Myocyte (in vitro differentiated cells): ENCODE measurements around the gene AQP1. TPM values are rescaled to one million over a fixed set of nuclear protein-coding genes. Genes with fewer than 3 reads are reported as not detected.

ENCODE experiments used
- DNase-seq: peaks from one replicate; pipeline ENCODE4 v3.0.0-alpha.2; 2012; ENCODE audit warnings: low read depth
- total RNA-seq: library from RNA; depleted of rRNA; stranded (reverse); fragments of >200 nt; gene quantifications from 2 replicates; pipeline ENCODE4 v1.2.3, GENCODE V29; 2014

AQP1 gene
- total RNA-seq, 1 donor from 2014 or later: 2.1 TPM

DNA sequence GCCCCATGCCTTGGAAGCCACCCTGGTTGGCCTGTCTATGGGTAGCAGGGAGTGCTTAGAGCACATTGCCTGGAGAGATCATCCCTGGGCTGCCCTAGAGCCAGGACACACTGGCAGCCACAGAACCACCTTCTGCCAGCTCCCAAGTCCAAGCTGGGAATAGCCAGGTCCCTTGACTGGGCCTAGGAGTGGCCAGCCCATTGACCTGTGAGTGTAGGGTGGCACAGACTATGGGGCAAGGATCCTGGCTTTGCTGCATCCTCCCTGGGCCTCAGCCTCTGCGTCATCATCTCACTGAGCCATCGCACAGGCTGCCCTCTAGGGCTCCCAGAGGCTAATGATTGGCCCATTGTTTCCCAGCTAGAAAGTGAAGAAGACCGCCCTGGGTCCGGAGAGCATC is 7.0 kb downstream of the AQP1 start:
- no peak for DNase-seq

DNA sequence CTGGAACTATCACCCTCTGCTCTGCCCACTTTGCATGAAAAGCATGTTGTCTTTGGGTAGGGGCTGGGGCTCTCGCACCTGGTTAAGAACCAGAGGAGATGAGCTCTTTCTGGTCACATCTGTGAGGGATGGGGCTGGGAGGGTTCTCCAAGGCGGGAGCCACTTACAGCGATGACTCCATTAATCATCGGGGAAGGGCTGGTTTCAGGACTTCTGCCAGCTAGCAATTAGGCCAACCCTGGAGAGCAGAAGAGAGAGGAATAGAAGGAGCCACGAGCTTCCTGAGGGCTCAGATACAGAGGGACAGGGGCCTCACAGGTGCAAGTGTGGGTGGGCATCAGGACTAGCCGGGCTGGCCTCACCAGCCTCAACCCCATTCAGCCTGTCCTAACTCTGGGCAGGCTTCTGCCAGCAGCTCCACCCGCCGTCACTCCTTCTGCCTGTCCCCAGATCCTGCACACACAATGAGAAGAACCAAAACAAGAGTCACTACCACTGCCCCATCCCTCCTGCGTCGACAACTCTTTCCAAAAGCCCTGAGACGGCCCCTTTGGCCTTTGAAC is 8.4 kb downstream of the AQP1 start:
- DNase-seq: peak; percentile 69

DNA sequence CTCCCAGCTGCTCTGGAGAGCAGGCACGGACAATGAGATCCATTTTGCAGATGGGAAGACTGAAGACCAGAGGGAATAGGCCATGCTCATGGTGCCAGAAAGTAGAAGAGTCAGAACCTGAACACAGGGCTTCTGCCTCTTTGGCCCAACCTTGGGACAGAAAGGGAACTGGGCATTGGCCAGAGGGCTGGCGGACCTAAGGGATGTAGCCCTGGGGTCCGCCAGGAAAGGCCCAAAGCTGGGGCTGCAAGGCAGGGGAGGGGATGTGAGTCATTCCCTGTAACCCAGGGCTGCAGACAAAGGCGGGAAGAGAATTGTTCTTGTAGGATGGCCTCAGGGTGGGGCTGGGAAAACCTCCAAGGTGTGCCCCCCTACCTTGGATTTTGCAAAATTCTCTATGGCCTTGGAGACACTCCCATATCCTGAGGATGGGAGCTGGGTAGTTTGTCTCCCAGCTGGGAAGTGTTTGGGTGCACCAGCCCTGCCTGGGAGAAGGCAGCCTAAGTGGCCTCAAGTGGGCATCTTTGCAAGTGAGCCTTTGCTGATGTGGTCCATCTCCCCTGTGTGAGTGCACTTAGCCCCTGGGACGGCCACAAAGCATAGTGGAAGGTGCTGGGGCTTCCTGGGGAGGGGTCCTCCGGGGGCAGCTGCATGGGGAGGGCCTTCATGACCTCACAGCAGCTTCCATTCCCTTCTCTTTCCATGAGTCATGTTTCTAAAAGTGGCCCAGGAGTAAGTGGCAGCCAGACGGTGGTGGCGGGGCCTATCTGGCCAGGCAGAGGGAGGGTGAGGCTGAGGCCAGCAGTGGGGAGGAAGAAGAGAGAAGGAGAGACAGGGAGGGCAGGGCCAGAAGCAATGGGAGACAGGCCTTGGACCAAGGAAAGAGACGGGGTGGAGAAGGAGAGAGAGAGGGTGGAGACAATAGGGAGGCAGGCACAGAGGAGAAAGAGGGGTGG is 9.2 kb downstream of the AQP1 start:
- peak; percentile 86 for DNase-seq

DNA sequence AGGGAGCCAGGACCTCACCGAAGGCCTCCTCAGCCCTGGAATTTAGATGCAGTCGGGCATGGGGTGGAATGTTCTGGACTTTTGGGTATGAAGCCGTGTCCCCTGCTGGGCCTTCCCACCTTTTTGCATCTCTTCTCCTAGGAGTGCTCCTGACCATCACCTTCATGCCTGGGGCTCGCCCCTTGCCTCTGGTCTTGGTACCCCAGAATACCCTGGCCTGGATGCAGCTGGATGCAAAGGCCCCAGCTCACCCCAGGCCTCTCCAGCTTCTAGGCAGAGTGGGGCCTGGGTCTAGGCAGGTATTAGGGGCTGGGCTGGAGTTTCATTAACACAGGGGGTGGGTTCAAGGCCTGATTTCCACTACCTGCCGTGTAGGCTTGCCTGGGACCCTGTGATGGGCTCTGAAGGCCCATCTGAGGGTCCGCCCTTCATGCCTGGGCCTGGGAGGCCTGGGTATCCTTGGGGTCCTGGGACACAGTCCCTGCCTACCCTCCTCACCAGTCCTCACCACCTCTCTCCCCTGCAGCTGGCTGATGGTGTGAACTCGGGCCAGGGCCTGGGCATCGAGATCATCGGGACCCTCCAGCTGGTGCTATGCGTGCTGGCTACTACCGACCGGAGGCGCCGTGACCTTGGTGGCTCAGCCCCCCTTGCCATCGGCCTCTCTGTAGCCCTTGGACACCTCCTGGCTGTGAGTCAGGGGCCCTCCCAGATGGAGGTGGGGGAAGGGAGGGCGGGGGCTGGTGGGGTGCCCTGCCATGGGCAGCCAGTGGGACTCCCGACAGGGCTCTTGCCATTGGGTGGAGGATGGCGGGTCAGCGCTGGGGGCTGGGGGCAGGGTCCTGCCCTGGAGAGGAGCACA is 10.1 kb downstream of the AQP1 start:
- DNase-seq: no peak

DNA sequence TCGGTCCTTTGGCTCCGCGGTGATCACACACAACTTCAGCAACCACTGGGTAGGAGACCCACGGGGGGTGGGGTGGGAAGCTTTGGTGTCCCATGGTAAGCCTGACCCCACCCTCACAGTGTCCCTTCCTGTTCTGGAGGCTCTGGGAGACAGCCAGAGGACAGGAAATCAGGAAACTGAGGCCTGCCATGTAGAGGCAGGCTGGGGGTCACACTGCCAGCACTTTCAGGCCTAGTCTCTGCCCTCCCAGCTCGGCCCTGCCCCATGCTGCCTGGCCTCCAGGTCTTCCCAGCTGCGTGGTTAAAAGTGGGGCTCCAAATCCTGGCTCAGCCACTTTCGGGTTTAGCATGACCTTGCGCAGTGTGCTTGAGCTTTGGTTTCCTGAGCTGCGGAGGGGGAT is 10.9 kb downstream of the AQP1 start:
- DNase-seq: no peak

DNA sequence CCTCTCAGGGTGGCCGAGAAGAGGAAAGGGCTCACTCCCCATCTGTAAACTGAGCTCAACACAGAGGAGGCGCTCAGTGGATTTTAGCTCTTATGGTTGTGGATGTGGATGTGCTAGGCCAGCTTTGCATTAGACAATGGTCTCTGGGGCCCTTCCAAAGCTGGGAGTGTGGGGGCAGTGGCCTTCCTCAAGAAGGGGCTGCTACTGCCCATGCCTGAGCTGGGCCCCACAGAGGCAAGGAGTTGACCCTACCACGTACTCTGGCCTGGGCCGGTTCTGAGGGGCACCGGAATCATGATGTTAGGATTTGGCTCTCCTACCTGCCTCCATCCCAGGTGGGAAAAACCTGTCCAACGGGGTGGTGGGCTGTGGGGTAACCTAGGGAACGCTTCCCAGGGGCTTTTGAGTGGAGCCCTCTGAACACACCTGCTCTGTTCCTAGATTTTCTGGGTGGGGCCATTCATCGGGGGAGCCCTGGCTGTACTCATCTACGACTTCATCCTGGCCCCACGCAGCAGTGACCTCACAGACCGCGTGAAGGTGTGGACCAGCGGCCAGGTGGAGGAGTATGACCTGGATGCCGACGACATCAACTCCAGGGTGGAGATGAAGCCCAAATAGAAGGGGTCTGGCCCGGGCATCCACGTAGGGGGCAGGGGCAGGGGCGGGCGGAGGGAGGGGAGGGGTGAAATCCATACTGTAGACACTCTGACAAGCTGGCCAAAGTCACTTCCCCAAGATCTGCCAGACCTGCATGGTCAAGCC is 11.5 kb downstream of the AQP1 start:
- no peak for DNase-seq

DNA sequence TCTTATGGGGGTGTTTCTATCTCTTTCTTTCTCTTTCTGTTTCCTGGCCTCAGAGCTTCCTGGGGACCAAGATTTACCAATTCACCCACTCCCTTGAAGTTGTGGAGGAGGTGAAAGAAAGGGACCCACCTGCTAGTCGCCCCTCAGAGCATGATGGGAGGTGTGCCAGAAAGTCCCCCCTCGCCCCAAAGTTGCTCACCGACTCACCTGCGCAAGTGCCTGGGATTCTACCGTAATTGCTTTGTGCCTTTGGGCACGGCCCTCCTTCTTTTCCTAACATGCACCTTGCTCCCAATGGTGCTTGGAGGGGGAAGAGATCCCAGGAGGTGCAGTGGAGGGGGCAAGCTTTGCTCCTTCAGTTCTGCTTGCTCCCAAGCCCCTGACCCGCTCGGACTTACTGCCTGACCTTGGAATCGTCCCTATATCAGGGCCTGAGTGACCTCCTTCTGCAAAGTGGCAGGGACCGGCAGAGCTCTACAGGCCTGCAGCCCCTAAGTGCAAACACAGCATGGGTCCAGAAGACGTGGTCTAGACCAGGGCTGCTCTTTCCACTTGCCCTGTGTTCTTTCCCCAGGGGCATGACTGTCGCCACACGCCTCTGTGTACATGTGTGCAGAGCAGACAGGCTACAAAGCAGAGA is 12.2 kb downstream of the AQP1 start:
- no peak for DNase-seq

DNA sequence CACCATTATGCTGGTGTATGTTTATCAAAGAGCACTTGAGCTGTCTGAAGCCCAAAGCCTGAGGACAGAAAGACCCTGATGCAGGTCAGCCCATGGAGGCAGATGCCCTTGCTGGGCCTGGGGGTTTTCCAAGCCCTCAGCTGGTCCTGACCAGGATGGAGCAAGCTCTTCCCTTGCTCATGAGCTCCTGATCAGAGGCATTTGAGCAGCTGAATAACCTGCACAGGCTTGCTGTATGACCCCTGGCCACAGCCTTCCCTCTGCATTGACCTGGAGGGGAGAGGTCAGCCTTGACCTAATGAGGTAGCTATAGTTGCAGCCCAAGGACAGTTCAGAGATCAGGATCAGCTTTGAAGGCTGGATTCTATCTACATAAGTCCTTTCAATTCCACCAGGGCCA is 13.0 kb downstream of the AQP1 start:
- DNase-seq: no peak

DNA sequence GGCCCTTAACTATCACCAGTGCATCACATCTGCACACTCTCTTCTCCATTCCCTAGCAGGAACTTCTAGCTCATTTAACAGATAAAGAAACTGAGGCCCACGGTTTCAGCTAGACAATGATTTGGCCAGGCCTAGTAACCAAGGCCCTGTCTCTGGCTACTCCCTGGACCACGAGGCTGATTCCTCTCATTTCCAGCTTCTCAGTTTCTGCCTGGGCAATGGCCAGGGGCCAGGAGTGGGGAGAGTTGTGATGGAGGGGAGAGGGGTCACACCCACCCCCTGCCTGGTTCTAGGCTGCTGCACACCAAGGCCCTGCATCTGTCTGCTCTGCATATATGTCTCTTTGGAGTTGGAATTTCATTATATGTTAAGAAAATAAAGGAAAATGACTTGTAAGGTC is 13.5 kb downstream of the AQP1 start:
- no peak for DNase-seq

DNA sequence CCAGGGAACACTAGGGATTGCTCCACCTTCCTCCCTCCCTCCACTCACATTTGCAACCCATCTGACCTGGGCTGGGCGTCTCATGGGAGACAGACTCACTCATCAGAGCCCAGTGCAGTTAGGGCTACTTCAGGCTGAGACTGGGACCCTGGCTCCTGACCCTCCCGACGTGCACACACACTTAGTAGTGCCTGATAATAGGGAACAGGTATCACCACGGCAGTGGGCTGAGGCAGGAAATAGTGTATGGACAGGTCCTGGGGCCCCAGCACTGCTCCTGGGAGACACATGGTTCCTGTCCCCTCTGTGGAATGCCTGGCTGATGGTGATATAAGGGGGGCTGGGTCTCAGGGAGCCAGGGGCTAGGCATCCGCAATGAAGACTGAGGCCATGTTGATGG is 14.3 kb downstream of the AQP1 start:
- no peak for DNase-seq

DNA sequence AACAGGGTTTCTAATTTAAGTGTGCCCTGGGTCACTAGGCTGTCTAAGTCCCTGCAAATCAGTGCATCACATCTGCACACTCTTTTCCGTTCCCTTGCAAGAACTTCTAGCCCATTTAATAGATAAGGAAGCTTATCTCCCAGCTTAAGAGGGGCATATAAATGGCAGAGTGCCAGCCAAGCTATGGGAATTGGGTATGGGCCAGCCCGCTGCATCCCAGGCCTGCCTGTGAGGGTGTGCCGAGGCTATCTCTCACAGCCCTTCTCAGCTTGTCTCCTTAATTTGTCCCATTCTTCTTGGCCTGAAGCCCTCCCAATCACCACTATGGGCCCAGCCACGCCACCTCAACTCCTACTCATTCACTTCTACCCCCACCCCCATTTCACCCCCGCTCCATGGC is 14.7 kb downstream of the AQP1 start:
- no peak for DNase-seq

DNA sequence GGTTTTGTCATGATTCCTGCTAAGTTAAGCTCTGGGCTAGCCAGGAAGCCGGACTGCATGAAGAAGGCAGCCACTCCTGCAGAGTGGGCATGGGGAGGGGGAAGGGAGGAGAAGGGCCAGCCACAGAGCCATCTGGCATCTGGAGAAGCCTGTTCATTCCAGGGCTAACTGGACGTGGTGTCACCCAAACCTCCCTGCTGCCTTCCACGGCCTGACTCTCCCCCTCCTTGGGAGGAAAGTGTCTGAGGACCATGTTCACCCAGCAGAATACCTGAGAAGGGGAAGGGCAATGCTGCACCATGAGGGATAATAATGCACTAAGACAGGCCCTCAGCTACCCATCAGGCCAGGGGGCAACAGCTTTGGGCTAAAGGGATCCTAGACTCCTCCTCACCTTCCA is 15.4 kb downstream of the AQP1 start:
- DNase-seq: no peak

DNA sequence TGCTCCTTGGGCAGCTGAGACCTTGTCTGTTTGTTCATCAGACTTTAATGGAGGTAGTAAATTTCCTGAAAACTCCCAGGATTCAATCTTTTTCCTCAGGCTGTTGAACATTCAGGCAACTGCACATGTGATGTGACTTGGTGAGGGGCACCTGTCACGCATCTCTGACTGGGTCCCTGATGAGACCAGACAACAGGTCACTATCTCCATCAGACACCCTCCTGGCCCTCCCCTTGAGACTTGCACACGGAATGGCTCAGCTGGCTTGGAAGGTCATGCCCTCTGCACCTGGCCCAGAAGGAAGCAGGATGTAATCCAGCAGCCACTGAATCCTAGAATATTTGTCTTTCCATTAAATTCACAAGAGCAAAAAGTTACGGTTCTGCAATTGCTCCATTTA is 15.9 kb downstream of the AQP1 start:
- no peak for DNase-seq

DNA sequence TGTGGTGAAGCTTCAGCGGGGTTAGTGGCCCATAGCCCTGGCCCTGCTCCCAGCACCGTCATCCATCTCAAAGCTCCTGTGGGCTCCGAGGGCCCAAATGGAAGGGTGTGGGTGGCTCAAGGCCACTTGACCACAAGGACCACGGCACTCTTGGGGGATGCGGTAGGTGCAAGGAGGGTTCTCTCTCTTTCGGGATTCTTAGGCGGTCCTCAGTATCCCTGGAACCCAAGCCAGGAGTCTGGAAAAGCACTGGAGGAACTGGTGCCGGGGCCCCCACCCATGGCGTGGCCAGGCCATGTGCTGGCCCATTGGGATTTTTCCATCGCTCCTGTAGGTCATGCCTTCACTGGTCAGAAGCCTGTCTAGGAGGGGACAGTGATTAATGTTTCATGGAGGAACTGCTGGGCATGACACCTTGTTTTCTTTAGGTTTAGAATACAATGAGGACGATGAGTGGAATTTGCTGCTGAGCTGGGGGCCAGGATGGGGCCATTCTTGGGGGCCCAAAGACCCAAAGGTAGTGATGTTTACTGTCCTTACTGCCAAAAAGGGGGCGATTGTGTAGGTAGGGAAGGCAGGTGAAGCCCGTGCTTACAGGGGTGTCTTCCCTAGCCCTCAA is 16.7 kb downstream of the AQP1 start:
- peak; percentile 22 for DNase-seq

DNA sequence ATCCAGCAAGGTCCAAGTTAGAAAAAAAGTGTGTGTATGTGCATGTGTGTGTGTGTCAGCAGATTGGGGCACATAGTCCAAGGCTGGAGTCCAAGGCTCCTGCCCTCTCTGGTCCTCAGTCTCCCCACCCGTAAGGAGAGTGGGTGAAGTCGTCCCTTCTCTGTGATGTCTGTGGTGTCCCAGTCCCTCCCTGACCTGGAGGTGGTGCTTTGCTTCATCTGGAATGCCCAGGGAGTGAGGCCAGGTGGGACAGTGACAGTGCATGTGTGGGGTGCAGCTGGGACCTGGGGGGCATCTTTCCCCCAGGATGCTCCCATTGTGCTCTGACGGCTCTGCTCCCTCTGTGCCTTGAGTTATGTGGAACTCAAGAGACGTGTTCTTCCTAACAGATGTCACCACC is 18.0 kb downstream of the AQP1 start:
- DNase-seq: no peak

DNA sequence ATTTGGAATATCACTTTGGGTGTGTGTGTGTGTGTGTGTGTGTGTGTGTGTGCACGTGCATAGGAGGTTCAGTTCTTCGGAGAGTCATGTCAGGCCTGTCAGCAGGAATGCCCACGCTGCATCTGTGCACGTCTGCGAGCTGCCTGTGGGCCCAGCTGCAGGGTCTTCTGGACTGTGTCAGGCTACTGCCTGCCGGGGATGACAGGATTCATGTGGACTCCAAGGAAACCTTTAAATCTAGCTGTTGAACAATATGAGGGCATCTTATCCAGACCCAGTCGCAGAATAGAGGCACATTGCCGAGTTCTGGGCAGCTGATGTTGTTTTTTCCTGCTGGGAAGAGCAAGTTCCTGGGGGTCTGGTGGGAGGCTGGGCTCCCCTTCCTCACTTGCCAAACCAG is 19.0 kb downstream of the AQP1 start:
- DNase-seq: no peak

DNA sequence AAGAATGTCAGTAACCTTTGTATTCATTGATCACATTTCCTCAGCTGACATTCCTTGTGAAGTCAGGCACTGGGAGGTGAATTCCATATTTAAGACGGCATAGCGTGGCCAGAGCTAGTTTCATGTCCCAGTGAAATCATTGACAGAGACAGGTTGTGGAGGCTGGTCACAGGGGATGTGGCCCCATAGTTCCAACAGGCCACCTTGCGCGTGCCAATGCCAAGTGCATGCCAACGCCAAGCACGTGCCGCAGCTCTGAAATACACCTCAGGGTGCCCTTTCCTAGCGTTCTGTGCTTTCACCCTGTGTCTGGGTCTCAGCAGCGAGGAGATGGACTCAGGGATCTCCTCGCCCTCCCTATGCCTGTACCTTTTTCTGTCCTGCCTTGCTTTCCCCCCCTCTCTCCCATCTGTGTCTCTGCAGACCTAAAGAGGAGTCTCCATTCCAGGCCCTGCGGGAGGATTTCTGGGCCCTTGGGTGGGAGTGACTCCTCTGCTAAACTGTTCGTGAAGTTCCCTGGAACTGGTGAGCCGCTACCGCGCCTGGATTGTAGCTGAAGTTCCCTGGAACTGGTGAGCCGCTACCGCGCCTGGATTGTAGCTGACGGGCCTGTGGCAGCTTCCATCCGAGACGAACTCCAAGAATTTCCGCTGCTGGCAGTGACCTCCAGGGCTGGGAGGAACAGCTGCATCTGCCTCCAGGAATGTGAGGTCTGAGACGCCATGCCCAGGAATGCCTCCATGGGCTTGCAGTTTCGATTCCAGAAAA is 19.7 kb downstream of the AQP1 start:
- DNase-seq: peak; percentile 97

DNA sequence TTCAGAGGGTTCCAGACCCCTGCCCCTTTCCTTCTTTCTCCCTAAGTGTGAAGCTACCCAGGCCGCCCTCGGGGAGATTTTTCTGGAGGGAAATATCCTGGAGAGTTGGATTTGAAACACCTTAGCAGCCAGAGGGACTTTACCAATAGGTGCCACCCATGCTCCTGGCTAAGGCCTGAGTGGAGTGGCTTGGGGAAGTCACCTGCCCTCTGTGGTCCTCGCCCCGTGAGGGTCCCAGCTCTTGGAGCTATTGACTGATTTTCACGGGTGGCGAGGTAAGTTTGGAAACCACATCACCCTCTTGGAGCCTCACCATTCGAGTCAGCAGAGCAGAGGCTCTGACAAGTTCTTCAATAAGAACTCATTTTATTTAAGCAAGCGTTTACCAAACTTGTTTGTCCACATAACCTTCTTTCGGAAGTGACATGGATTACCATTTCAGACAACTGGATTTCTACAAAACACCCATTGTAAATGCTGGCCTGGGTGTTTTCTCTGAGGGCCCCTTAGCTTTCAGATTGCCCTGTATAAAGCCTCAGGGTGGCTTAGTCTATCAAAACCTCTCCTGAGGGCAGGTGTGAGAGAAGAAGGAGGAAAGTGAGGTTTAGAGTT is 20.4 kb downstream of the AQP1 start:
- peak; percentile 61 for DNase-seq

DNA sequence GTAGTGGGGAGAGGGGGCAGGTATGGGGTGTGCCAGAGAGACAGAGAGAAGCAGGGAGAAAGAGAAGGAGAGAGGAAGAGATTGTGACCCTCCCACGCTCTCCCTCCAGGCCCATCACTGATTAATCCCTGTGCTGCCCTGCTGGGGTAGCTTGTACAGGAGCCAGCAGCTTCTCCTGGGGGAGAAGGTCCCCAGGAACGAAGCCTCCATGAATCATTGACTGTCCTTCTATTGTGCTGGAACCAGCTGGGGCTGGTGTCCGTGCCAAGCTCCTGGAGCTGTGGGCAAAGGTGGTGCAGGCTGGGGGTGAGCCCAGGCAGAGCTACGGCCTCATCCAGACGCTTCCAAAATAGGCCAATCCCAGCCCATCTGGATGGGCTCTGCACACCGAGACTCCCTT is 20.9 kb downstream of the AQP1 start:
- DNase-seq: peak; percentile 22
